ENCODE measurements around the gene MEMO1.
"Not testable (repeated sequence)": the region's sequence is repeated elsewhere in the genome, so short reads cannot be mapped to it uniquely, and the experiment has no call there.

Gene MEMO1

GRCh38 chr2:31956312-31956711 is 54.5 kb downstream of the MEMO1 start:
- no peaks in the 10 kb centered on the region for H3K27me3 ChIP-seq (ENCODE audit: control insufficient read depth, insufficient read depth, low read length)
- no peaks in the 10 kb centered on the region for H3K9me3 ChIP-seq (ENCODE audit: control insufficient read depth, insufficient read depth, low read length)
- no peak overlapping the region for H3K27ac ChIP-seq (ENCODE audit: low read depth, low read length)
- H3K4me1 ChIP-seq (ENCODE audit: control insufficient read depth, insufficient read depth, low read length): no peaks in the 10 kb centered on the region
- H3K9ac ChIP-seq (ENCODE audit: low read depth, low read length): no peak overlapping the region
- no peaks in the 10 kb centered on the region for H3K36me3 ChIP-seq (ENCODE audit: control insufficient read depth, insufficient read depth, low read length)
- H3K4me3 ChIP-seq (ENCODE audit: low read depth, low read length): no peak overlapping the region

DNA sequence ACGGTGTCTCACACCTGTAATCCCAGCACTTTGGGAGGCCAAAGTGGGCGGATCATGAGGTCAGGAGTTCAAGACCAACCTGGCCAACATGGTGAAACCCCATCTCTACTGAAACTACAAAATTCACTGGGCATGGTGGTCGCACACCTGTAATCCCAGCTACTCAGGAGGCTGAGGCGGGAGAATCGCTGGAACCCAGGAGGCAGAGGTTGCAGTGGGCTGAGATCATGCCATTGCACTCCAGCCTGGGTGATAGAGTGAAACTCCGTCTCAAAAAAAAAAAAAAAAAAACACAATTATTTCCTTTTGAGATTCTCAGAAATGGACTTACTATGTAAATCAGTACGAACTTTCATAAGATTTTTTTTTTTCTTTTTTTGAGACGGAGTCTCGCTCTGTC is 57.7 kb downstream of the MEMO1 start:
- H3K27me3 ChIP-seq (ENCODE audit: control insufficient read depth, insufficient read depth, low read length); H3K9ac ChIP-seq (ENCODE audit: low read depth, low read length); H3K9me3 ChIP-seq (ENCODE audit: control insufficient read depth, insufficient read depth, low read length); H3K4me3 ChIP-seq (ENCODE audit: low read depth, low read length); H3K4me1 ChIP-seq (ENCODE audit: control insufficient read depth, insufficient read depth, low read length); H3K36me3 ChIP-seq (ENCODE audit: control insufficient read depth, insufficient read depth, low read length); H3K27ac ChIP-seq (ENCODE audit: low read depth, low read length): not testable (repeated sequence)

GRCh38 chr2:31950946-31951562 is 59.8 kb downstream of the MEMO1 start:
- no peaks in the 10 kb centered on the region for H3K36me3 ChIP-seq (ENCODE audit: control insufficient read depth, insufficient read depth, low read length)
- no peak overlapping the region for H3K4me3 ChIP-seq (ENCODE audit: low read depth, low read length)
- H3K27me3 ChIP-seq (ENCODE audit: control insufficient read depth, insufficient read depth, low read length): no peaks in the 10 kb centered on the region
- no peaks in the 10 kb centered on the region for H3K9me3 ChIP-seq (ENCODE audit: control insufficient read depth, insufficient read depth, low read length)
- peaks cover 10% of the 10 kb centered on the region for H3K4me1 ChIP-seq (ENCODE audit: control insufficient read depth, insufficient read depth, low read length)
- no peak overlapping the region for H3K27ac ChIP-seq (ENCODE audit: low read depth, low read length)
- H3K9ac ChIP-seq (ENCODE audit: low read depth, low read length): no peak overlapping the region

DNA sequence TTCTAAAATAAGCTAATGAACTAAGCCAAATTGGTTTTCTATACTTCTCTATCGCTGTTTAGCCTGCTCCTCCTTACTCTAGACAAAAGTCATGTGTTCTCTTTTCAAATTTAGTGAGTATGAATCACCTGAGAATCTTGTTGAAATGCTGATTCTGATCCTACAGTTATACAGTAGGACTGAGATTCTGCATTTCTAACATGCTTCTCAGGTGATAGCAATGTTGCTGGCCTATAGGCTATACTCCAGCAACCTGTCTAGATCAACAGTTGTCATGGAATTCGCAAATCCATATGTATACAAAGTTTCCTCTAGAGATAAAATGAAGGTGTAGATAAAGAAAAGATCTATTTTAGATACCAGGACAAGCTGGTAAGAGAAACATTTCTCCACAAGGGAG is 62.9 kb downstream of the MEMO1 start:
- no peak overlapping the region for H3K27ac ChIP-seq (ENCODE audit: low read depth, low read length)

GRCh38 chr2:31946838-31947237 is 64.0 kb downstream of the MEMO1 start:
- no peak overlapping the region for H3K4me3 ChIP-seq (ENCODE audit: low read depth, low read length)
- no peak overlapping the region for H3K9ac ChIP-seq (ENCODE audit: low read depth, low read length)
- peaks cover 13% of the 10 kb centered on the region for H3K4me1 ChIP-seq (ENCODE audit: control insufficient read depth, insufficient read depth, low read length)
- H3K9me3 ChIP-seq (ENCODE audit: control insufficient read depth, insufficient read depth, low read length): no peaks in the 10 kb centered on the region
- H3K27ac ChIP-seq (ENCODE audit: low read depth, low read length): no peak overlapping the region
- H3K36me3 ChIP-seq (ENCODE audit: control insufficient read depth, insufficient read depth, low read length): peaks cover 14% of the 10 kb centered on the region
- no peaks in the 10 kb centered on the region for H3K27me3 ChIP-seq (ENCODE audit: control insufficient read depth, insufficient read depth, low read length)

More for the DNA sequence above, 62.9 kb downstream of the MEMO1 start:
- Histone ChIP-seq H3K27me3 (ENCODE audit: control insufficient read depth, insufficient read depth, low read length) (no peaks in the 10 kb centered on the region), H3K36me3 (ENCODE audit: control insufficient read depth, insufficient read depth, low read length) (peaks cover 4% of the 10 kb centered on the region; the same call in 1 of the 2 replicates), H3K9me3 (ENCODE audit: control insufficient read depth, insufficient read depth, low read length) (no peaks in the 10 kb centered on the region), H3K4me1 (ENCODE audit: control insufficient read depth, insufficient read depth, low read length) (peaks cover 13% of the 10 kb centered on the region), H3K9ac (ENCODE audit: low read depth, low read length) (no peak overlapping the region), H3K4me3 (ENCODE audit: low read depth, low read length) (no peak overlapping the region)

- no peaks in the 10 kb centered on the region for H3K27me3 ChIP-seq (ENCODE audit: control insufficient read depth, insufficient read depth, low read length)
- no peaks in the 10 kb centered on the region for H3K9me3 ChIP-seq (ENCODE audit: control insufficient read depth, insufficient read depth, low read length)
- H3K27ac ChIP-seq (ENCODE audit: low read depth, low read length): no peak overlapping the region
Measured at GRCh38 chr2:31945572-31945935, 65.3 kb downstream of the MEMO1 start.

GRCh38 chr2:31944828-31945571 is 65.8 kb downstream of the MEMO1 start:
- Histone ChIP-seq H3K27ac (ENCODE audit: low read depth, low read length) (no peak overlapping the region), H3K27me3 (ENCODE audit: control insufficient read depth, insufficient read depth, low read length) (no peaks in the 10 kb centered on the region), H3K9me3 (ENCODE audit: control insufficient read depth, insufficient read depth, low read length) (no peaks in the 10 kb centered on the region), H3K4me1 (ENCODE audit: control insufficient read depth, insufficient read depth, low read length) (peaks cover 13% of the 10 kb centered on the region), H3K9ac (ENCODE audit: low read depth, low read length) (no peak overlapping the region), H3K36me3 (ENCODE audit: control insufficient read depth, insufficient read depth, low read length) (peaks cover 16% of the 10 kb centered on the region), H3K4me3 (ENCODE audit: low read depth, low read length) (no peak overlapping the region)

More at GRCh38 chr2:31945572-31945935, 65.3 kb downstream of the MEMO1 start:
- Histone ChIP-seq H3K36me3 (ENCODE audit: control insufficient read depth, insufficient read depth, low read length) (peaks cover 16% of the 10 kb centered on the region), H3K9ac (ENCODE audit: low read depth, low read length) (no peak overlapping the region), H3K4me1 (ENCODE audit: control insufficient read depth, insufficient read depth, low read length) (peaks cover 13% of the 10 kb centered on the region), H3K4me3 (ENCODE audit: low read depth, low read length) (no peak overlapping the region)

- Histone ChIP-seq H3K9ac (ENCODE audit: low read depth, low read length) (no peak overlapping the region), H3K36me3 (ENCODE audit: control insufficient read depth, insufficient read depth, low read length) (peaks cover 16% of the 10 kb centered on the region), H3K4me1 (ENCODE audit: control insufficient read depth, insufficient read depth, low read length) (peaks cover 13% of the 10 kb centered on the region), H3K27ac (ENCODE audit: low read depth, low read length) (no peak overlapping the region), H3K4me3 (ENCODE audit: low read depth, low read length) (no peak overlapping the region), H3K27me3 (ENCODE audit: control insufficient read depth, insufficient read depth, low read length) (no peaks in the 10 kb centered on the region), H3K9me3 (ENCODE audit: control insufficient read depth, insufficient read depth, low read length) (no peaks in the 10 kb centered on the region)
Measured at GRCh38 chr2:31943636-31944225, 67.1 kb downstream of the MEMO1 start.

- Histone ChIP-seq H3K4me3 (ENCODE audit: low read depth, low read length) (no peak overlapping the region), H3K9ac (ENCODE audit: low read depth, low read length) (no peak overlapping the region), H3K36me3 (ENCODE audit: control insufficient read depth, insufficient read depth, low read length) (peaks cover 16% of the 10 kb centered on the region), H3K27ac (ENCODE audit: low read depth, low read length) (no peak overlapping the region), H3K9me3 (ENCODE audit: control insufficient read depth, insufficient read depth, low read length) (no peaks in the 10 kb centered on the region), H3K4me1 (ENCODE audit: control insufficient read depth, insufficient read depth, low read length) (0 out of 2 replicates have a peak, but pooled peaks cover 3% of the 10 kb centered on the region), H3K27me3 (ENCODE audit: control insufficient read depth, insufficient read depth, low read length) (no peaks in the 10 kb centered on the region)
Measured at GRCh38 chr2:31940920-31941319, 69.9 kb downstream of the MEMO1 start.

DNA sequence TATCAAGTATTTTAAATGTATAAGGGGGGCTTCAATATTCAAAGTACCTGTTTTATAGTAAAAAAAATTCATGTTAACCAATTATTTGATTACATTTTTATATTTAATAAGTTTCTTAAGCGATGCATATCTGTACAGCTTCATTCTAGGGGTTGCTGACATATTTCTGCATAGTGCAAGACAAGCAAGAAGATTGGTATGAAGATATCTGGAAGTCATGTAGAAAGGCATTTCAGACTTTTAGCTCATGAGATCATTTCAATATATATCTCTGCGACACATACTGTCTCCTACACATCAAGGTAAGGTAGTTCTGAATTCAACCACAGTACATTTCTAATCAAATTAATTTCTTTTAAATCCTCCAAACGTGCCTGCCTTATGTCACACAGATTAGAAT is 73.1 kb downstream of the MEMO1 start:
- no peaks in the 10 kb centered on the region for H3K4me1 ChIP-seq (ENCODE audit: control insufficient read depth, insufficient read depth, low read length)
- H3K9me3 ChIP-seq (ENCODE audit: control insufficient read depth, insufficient read depth, low read length): no peaks in the 10 kb centered on the region
- peaks cover 10% of the 10 kb centered on the region for H3K36me3 ChIP-seq (ENCODE audit: control insufficient read depth, insufficient read depth, low read length)
- H3K27me3 ChIP-seq (ENCODE audit: control insufficient read depth, insufficient read depth, low read length): no peaks in the 10 kb centered on the region
- H3K27ac ChIP-seq (ENCODE audit: low read depth, low read length): no peak overlapping the region
- H3K4me3 ChIP-seq (ENCODE audit: low read depth, low read length): no peak overlapping the region
- no peak overlapping the region for H3K9ac ChIP-seq (ENCODE audit: low read depth, low read length)

DNA sequence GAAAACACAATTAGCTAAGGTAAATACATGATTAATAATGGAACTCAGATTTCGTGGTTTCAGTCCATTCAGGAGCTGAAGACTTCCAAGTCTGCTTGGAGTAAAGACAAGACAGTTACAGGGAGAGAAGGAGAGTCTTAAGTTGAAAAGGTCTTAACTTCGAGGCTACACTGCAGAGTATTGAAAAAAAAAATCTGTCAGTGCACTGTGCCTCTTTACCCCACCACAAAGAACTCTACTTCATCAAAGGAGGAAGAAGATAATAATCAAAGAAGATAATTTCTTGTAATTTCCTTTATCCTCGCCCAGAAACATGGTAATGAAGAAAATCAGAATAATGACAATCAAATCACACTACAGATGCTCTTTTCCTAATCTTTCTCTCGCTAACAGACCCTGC is 75.4 kb downstream of the MEMO1 start:
- H3K27me3 ChIP-seq (ENCODE audit: control insufficient read depth, insufficient read depth, low read length): no peaks in the 10 kb centered on the region
- no peak overlapping the region for H3K9ac ChIP-seq (ENCODE audit: low read depth, low read length)
- no peaks in the 10 kb centered on the region for H3K36me3 ChIP-seq (ENCODE audit: control insufficient read depth, insufficient read depth, low read length)
- no peaks in the 10 kb centered on the region for H3K9me3 ChIP-seq (ENCODE audit: control insufficient read depth, insufficient read depth, low read length)
- H3K4me1 ChIP-seq (ENCODE audit: control insufficient read depth, insufficient read depth, low read length): no peaks in the 10 kb centered on the region
- H3K4me3 ChIP-seq (ENCODE audit: low read depth, low read length): no peak overlapping the region
- no peak overlapping the region for H3K27ac ChIP-seq (ENCODE audit: low read depth, low read length)
